HUES48 (cell line): ENCODE results near the gene PPP1R13B.
A peak's percentile ranks its signal among the peaks of the same experiment; 100 is the strongest.

Experiments
- H3K27ac ChIP-seq: one replicate; pipeline ENCODE4 v1.7.0; 2013; ENCODE audit warnings: low read depth, low read length, inconsistent platforms
- H3K27me3 ChIP-seq: 2 replicates; pipeline ENCODE4 v1.6.1; 2013; ENCODE audit warnings: mild to moderate bottlenecking, low read length; ENCODE audit not compliant: control insufficient read depth, insufficient read depth
- H3K36me3 ChIP-seq: 2 replicates; pipeline ENCODE4 v1.6.1; 2013; ENCODE audit warnings: low read length; ENCODE audit not compliant: control insufficient read depth, insufficient read depth
- H3K4me1 ChIP-seq: 2 replicates; pipeline ENCODE4 v1.6.1; 2013; ENCODE audit warnings: mild to moderate bottlenecking, low read length; ENCODE audit not compliant: control insufficient read depth, insufficient read depth
- H3K4me3 ChIP-seq: 2 replicates; pipeline ENCODE4 v1.5.1; 2013; ENCODE audit warnings: mild to moderate bottlenecking, low read depth, low read length
- H3K9ac ChIP-seq: 2 replicates; pipeline ENCODE4 v1.6.1; 2013; ENCODE audit warnings: mild to moderate bottlenecking, low read depth, low read length, moderate library complexity
- H3K9me3 ChIP-seq: 2 replicates; pipeline ENCODE4 v1.6.1; 2013; ENCODE audit warnings: low read length; ENCODE audit not compliant: control insufficient read depth, insufficient read depth

The PPP1R13B gene

GRCh38 chr14:103868242-103868897 lies 21.0 kb upstream of the PPP1R13B start:
- Histone ChIP-seq H3K27me3 (no peaks in the 10 kb centered on the region), H3K4me1 (peaks cover 10% of the 10 kb centered on the region), H3K36me3 (no peaks in the 10 kb centered on the region), H3K9ac (no peak overlapping the region), H3K4me3 (no peak overlapping the region), H3K27ac (no peak overlapping the region), H3K9me3 (no peaks in the 10 kb centered on the region)

- Histone ChIP-seq H3K36me3 (no peaks in the 10 kb centered on the region), H3K4me1 (peaks cover 7% of the 10 kb centered on the region), H3K9ac (no peak overlapping the region), H3K27ac (no peak overlapping the region), H3K4me3 (no peak overlapping the region), H3K9me3 (no peaks in the 10 kb centered on the region), H3K27me3 (no peaks in the 10 kb centered on the region)
Measured at GRCh38 chr14:103867523-103867953, 20.2 kb upstream of the PPP1R13B start.

- no peaks in the 10 kb centered on the region for H3K27me3 ChIP-seq
- no peak overlapping the region for H3K4me3 ChIP-seq
- no peaks in the 10 kb centered on the region for H3K36me3 ChIP-seq
- H3K9me3 ChIP-seq = no peaks in the 10 kb centered on the region
- no peak overlapping the region for H3K27ac ChIP-seq
- H3K9ac ChIP-seq = no peak overlapping the region
- peaks cover 2% of the 10 kb centered on the region; the same call in 1 of the 2 replicates for H3K4me1 ChIP-seq
Measured at GRCh38 chr14:103867020-103867419, 19.6 kb upstream of the PPP1R13B start.

- Histone ChIP-seq H3K36me3 (no peaks in the 10 kb centered on the region), H3K4me3 (no peak overlapping the region), H3K27ac (no peak overlapping the region), H3K9ac (no peak overlapping the region), H3K4me1 (no peaks in the 10 kb centered on the region), H3K9me3 (no peaks in the 10 kb centered on the region), H3K27me3 (no peaks in the 10 kb centered on the region)
Measured at GRCh38 chr14:103863245-103863644, 15.9 kb upstream of the PPP1R13B start.

GRCh38 chr14:103862393-103862782 lies 15.0 kb upstream of the PPP1R13B start:
- H3K9me3 ChIP-seq = no peaks in the 10 kb centered on the region
- H3K9ac ChIP-seq = no peak overlapping the region
- no peaks in the 10 kb centered on the region for H3K27me3 ChIP-seq
- no peaks in the 10 kb centered on the region for H3K4me1 ChIP-seq
- no peak overlapping the region for H3K4me3 ChIP-seq
- no peak overlapping the region for H3K27ac ChIP-seq
- no peaks in the 10 kb centered on the region for H3K36me3 ChIP-seq

- Histone ChIP-seq H3K27ac (no peak overlapping the region), H3K9ac (no peak overlapping the region), H3K27me3 (no peaks in the 10 kb centered on the region), H3K9me3 (no peaks in the 10 kb centered on the region), H3K4me3 (no peak overlapping the region), H3K4me1 (no peaks in the 10 kb centered on the region), H3K36me3 (no peaks in the 10 kb centered on the region)
Measured at GRCh38 chr14:103861413-103862392, 14.3 kb upstream of the PPP1R13B start.

GRCh38 chr14:103859416-103860202 lies 12.2 kb upstream of the PPP1R13B start:
- H3K9me3 ChIP-seq = no peaks in the 10 kb centered on the region
- no peak overlapping the region for H3K9ac ChIP-seq
- H3K27ac ChIP-seq = no peak overlapping the region
- H3K4me3 ChIP-seq = no peak overlapping the region
- no peaks in the 10 kb centered on the region for H3K27me3 ChIP-seq
- H3K4me1 ChIP-seq = peaks cover 13% of the 10 kb centered on the region
- no peaks in the 10 kb centered on the region for H3K36me3 ChIP-seq

GRCh38 chr14:103858063-103858781 lies 10.8 kb upstream of the PPP1R13B start:
- no peaks in the 10 kb centered on the region for H3K9me3 ChIP-seq
- no peaks in the 10 kb centered on the region for H3K36me3 ChIP-seq
- no peaks in the 10 kb centered on the region for H3K27me3 ChIP-seq
- H3K27ac ChIP-seq = no peak overlapping the region
- no peak overlapping the region for H3K4me3 ChIP-seq
- no peak overlapping the region for H3K9ac ChIP-seq
- H3K4me1 ChIP-seq = peaks cover 16% of the 10 kb centered on the region

GRCh38 chr14:103857256-103857655 lies 9.9 kb upstream of the PPP1R13B start:
- Histone ChIP-seq H3K27me3 (no peaks in the 10 kb centered on the region), H3K4me1 (peaks cover 16% of the 10 kb centered on the region), H3K9me3 (no peaks in the 10 kb centered on the region), H3K9ac (no peak overlapping the region), H3K27ac (no peak overlapping the region), H3K36me3 (no peaks in the 10 kb centered on the region), H3K4me3 (no peak overlapping the region)

GRCh38 chr14:103856607-103857006 lies 9.2 kb upstream of the PPP1R13B start:
- H3K9me3 ChIP-seq = no peaks in the 10 kb centered on the region
- H3K4me3 ChIP-seq = no peak overlapping the region
- H3K9ac ChIP-seq = no peak overlapping the region
- peak overlapping the region; percentile 17 for H3K27ac ChIP-seq
- no peaks in the 10 kb centered on the region for H3K27me3 ChIP-seq
- H3K36me3 ChIP-seq = no peaks in the 10 kb centered on the region
- peaks cover 16% of the 10 kb centered on the region for H3K4me1 ChIP-seq
